HL-60 (cell line): ENCODE measurements around the gene IL5.

ENCODE experiments used
- DNase-seq, 2 experiments: peaks; one replicate each; pipeline ENCODE4 v3.0.0-alpha.2; 2010 to 2020; ENCODE audit warnings: low read depth in 1 of 2, low spot score in 1 of 2
- H3K27ac ChIP-seq: fragments of 250-450 bp; sonication (Bioruptor Pico); replicated peaks from 2 replicates; pipeline ENCODE4 v1.5.1; 2020; ENCODE audit warnings: mild to moderate bottlenecking, moderate library complexity
- H3K27me3 ChIP-seq: fragments of 250-450 bp; sonication (Bioruptor Pico); 2 replicates; pipeline ENCODE4 v1.5.1; 2021; ENCODE audit warnings: mild to moderate bottlenecking, moderate library complexity; ENCODE audit not compliant: insufficient read depth, poor library complexity, severe bottlenecking
- H3K4me3 ChIP-seq: replicated peaks from 2 replicates; pipeline ENCODE4 v1.5.1; 2011; ENCODE audit warnings: mild to moderate bottlenecking, control low read depth, low read length; ENCODE audit not compliant: insufficient read depth
- CTCF ChIP-seq: IDR thresholded peaks from one replicate; pipeline ENCODE4 v1.5.1; 2011; ENCODE audit warnings: low read length, control low read depth, inconsistent platforms; ENCODE audit not compliant: insufficient read depth
- GABPA ChIP-seq: IDR thresholded peaks from 2 replicates; pipeline ENCODE4 v1.6.1; 2012; ENCODE audit warnings: low read depth
- POLR2AphosphoS5 ChIP-seq: IDR thresholded peaks from 2 replicates; pipeline ENCODE4 v1.6.1; 2012; ENCODE audit warnings: low read depth
- REST ChIP-seq: IDR thresholded peaks from 2 replicates; pipeline ENCODE4 v1.6.1; 2012; ENCODE audit warnings: low read depth; ENCODE audit not compliant: insufficient replicate concordance
- SPI1 ChIP-seq: IDR thresholded peaks from 2 replicates; pipeline ENCODE4 v1.6.1; 2012; ENCODE audit warnings: low read depth, mild to moderate bottlenecking, borderline replicate concordance

Gene IL5

GRCh38 chr5:132528021-132528420 lies 15.3 kb downstream of the IL5 start:
- no peak for DNase-seq
- no peak overlapping the region for H3K27ac ChIP-seq
- TF ChIP-seq REST (no peak), SPI1 (no peak), POLR2AphosphoS5 (no peak), CTCF (no peak), GABPA (no peak)
- no peak overlapping the region for H3K4me3 ChIP-seq
- no peaks in the 10 kb centered on the region for H3K27me3 ChIP-seq

GRCh38 chr5:132526974-132527564 lies 16.3 kb downstream of the IL5 start:
- no peak for TF ChIP-seq POLR2AphosphoS5
- no peak for TF ChIP-seq REST
- TF ChIP-seq CTCF: no peak
- TF ChIP-seq GABPA: no peak
- TF ChIP-seq SPI1: no peak
- Histone ChIP-seq H3K4me3 (no peak overlapping the region), H3K27me3 (no peaks in the 10 kb centered on the region), H3K27ac (no peak overlapping the region)
- peak in 1 of 2 experiments; percentile 21 for DNase-seq

- no peak overlapping the region for H3K27ac ChIP-seq
- H3K27me3 ChIP-seq: no peaks in the 10 kb centered on the region
- peak in 1 of 2 experiments; percentile 7 for DNase-seq
- no peak for TF ChIP-seq SPI1
- TF ChIP-seq REST: no peak
- TF ChIP-seq CTCF: peak; percentile 16
- TF ChIP-seq GABPA: no peak
- no peak overlapping the region for H3K4me3 ChIP-seq
These were observed 16.9 kb downstream of the IL5 start for GRCh38 chr5:132526290-132526973.
